Peyer's patch (tissue), 4 donors: Measurements from ENCODE around the gene ARHGAP23.

Experiments used
- CTCF ChIP-seq, 6 experiments: fragments of 450-650 bp in 4 of 6; fragments of 200-600 bp in 2 of 6; sonication (generic) in 1 of 6; IDR thresholded peaks; one replicate each; pipeline ENCODE4 v1.5.1; 2017 to 2019; ENCODE audit warnings: antibody characterized with exemption in 6 of 6, mild to moderate bottlenecking in 3 of 6, moderate library complexity in 1 of 6
- POLR2A ChIP-seq, 2 donors: fragments of 450-650 bp; IDR thresholded peaks; one replicate each; pipeline ENCODE4 v1.5.1; 2017; ENCODE audit warnings: antibody characterized with exemption in 2 of 2, mild to moderate bottlenecking in 2 of 2, moderate library complexity in 2 of 2

GRCh38 chr17:38420518-38420917 lies 7.7 kb upstream of the ARHGAP23 start:
- TF ChIP-seq POLR2A (IDR thresholded peaks at IDR 0.05) (no peak), CTCF (IDR thresholded peaks at IDR 0.05) (no peak)
